DMS114 treated with DMSO at 0.1 percent for 48 hours (cell line): ENCODE measurements around the gene FTCD.
"Not testable (repeated sequence)": the region's sequence is repeated elsewhere in the genome, so short reads cannot be mapped to it uniquely, and the experiment has no call there.

Experiments
- DNase-seq: peaks from one replicate; lab custom pipeline; 2025; ENCODE audit not compliant: unreplicated experiment; lab: John Stamatoyannopoulos, UW

The FTCD gene

GRCh38 chr21:46154155-46154954, 1.0 kb downstream of the FTCD start:
- no peak for DNase-seq

GRCh38 chr21:46153247-46154154, 1.9 kb downstream of the FTCD start:
- no peak for DNase-seq

- DNase-seq, result no peak
These were observed 2.5 kb downstream of the FTCD start for GRCh38 chr21:46152927-46153246.

GRCh38 chr21:46151989-46152926, 3.1 kb downstream of the FTCD start:
- no peak for DNase-seq

GRCh38 chr21:46151261-46151988, 4.0 kb downstream of the FTCD start:
- no peak for DNase-seq

GRCh38 chr21:46150491-46151121, 4.8 kb downstream of the FTCD start:
- no peak for DNase-seq

GRCh38 chr21:46150073-46150472, 5.3 kb downstream of the FTCD start:
- no peak for DNase-seq

GRCh38 chr21:46149205-46149901, 6.0 kb downstream of the FTCD start:
- no peak for DNase-seq

- no peak for DNase-seq
These were observed 7.3 kb downstream of the FTCD start for GRCh38 chr21:46148106-46148505.

- DNase-seq, result not testable (repeated sequence)
These were observed 8.0 kb downstream of the FTCD start for GRCh38 chr21:46147429-46147828.

- DNase-seq, result no peak
These were observed 8.5 kb downstream of the FTCD start for GRCh38 chr21:46146856-46147255.

GRCh38 chr21:46145840-46146691, 9.3 kb downstream of the FTCD start:
- DNase-seq, result no peak

- DNase-seq, result no peak
These were observed 10.1 kb downstream of the FTCD start for GRCh38 chr21:46145159-46145839.

- DNase-seq, result no peak
These were observed 10.8 kb downstream of the FTCD start for GRCh38 chr21:46144464-46145070.

GRCh38 chr21:46142582-46143473, 12.6 kb downstream of the FTCD start:
- no peak for DNase-seq

GRCh38 chr21:46141767-46142581, 13.4 kb downstream of the FTCD start:
- no peak for DNase-seq
